Measurements from ENCODE around the gene KDM2A.
"Not testable (repeated sequence)": the region's sequence is repeated elsewhere in the genome, so short reads cannot be mapped to it uniquely, and the experiment has no call there.

KDM2A gene

DNA sequence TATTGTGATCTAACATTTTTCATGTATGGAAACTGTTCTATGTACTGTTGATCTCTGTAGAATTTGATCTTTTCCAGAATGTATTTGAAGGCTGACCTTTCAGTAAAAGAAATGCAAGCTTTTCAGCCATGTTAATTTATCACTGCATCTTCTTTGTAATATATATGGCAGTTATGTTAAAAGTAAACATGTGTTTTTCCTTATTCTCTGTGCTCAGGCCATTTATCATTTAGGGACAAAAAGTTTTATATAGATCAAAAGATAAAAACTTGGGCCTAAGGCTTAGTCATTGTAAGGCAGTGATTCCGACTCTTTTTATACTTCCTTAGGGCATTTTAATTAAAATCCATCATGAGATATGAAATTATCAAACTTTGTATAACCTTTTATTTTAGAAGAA, 48.7 kb downstream of the KDM2A start:
- no peak for DNase-seq (ENCODE audit: low spot score)

DNA sequence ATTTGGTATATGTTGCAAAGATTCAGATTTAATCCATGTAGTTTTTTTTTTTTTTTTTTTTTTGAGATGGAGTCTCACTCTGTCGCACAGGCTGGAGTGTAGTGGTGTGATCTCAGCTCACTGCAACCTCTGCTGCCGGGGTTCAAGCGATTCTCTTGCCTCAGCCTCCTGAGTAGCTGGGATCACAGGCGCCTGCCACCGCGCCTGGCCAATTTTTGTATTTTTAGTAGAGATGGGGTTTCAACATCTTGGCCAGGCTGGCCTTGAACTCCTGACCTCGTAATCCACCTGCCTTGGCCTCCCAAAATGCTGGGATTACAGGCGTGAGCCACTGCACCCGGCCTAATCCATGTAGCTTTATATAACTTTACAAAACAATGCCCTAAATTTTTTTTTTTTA, 49.8 kb downstream of the KDM2A start:
- DNase-seq (ENCODE audit: low spot score), result not testable (repeated sequence)

GRCh38 chr11:67174311-67174710, 55.2 kb downstream of the KDM2A start:
- no peak for DNase-seq (ENCODE audit: low spot score)

DNA sequence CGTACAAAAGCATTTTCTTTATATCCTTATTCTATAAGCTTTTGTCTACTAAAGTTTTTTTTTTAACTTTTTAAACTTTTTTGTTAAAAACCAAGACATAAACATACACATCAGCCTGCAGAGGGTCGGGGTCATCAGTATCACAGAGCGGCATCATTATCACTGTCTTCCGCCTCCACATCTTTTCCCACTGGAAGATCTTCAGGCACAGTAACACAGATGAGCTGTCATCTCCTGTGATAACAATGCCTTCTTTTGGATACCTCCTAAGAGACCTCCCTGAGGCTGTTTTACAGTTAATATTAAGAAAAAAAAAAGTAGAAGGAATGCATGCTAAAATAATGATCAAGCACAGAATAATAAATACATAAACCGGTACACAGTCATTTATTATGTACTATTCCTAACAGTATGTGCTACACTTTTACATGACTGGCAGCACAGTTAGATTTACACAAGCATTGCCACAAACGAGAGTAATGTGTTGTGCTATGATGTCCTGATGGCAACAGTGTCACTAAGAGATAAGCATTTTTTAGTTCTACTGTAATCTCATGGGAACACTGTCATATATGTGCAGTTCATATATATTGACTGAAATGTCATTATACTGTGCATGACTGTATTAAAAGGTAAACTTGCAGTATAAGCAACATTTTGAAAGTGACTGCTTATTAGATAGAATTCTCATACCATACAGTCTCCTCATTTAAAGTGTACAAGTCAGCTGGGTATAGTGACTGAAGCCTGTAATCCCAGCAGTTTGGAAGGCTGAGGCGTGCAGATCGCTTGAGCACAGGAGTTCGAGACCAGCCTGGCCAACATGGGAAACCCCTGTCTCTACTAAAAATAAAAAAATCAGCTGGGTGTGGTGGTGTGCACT, 58.6 kb downstream of the KDM2A start:
- DNase-seq (ENCODE audit: low spot score), result no peak

GRCh38 chr11:67178421-67178820, 59.4 kb downstream of the KDM2A start:
- no peak for DNase-seq (ENCODE audit: low spot score)

- DNase-seq (ENCODE audit: low spot score), result no peak
These were observed 59.8 kb downstream of the KDM2A start for GRCh38 chr11:67178878-67179277.

DNA sequence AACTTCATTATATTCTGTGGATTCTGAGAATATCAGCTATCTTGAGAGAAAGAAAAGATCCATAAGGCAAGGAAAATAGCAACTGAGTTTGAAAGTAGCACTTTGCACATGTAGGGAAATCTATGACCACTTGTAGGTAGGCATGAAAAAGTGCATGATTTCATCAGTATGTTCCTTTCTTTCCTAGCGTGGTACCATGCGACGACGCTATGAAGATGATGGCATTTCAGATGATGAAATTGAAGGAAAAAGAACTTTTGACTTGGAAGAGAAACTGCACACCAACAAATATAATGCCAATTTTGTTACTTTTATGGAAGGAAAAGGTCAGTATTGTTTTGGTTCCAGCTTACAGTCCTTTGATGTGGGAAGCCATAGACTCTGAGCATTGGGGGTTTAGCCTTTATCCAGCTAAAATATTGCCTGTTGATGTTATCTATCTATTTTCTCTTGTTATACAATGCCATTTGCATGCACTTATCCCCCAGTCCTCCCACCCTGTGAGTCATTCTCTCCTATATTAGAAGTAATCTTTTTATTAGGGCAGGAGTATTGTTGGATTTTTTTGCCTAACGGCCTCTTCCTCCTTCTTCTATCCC, 60.9 kb downstream of the KDM2A start:
- no peak for DNase-seq (ENCODE audit: low spot score)

DNA sequence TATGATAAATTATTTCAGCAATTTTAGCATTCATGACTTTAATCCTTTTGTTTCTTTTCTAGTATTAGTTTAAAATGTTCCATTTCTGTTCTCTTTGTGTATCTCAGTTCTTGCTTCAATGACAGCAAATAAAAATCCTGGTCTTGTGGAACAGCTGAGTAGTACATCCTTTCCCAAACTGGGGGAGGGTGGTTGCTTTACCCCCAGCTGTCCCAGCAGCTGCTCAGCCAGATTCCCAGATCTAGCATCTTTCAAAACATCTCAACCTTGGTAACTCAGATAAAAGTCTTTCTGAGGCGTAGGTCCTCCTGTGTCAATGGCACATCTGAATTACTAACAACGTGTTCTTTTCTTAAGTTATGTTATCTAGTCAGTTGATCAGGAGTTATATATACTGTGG, 75.0 kb downstream of the KDM2A start:
- DNase-seq (ENCODE audit: low spot score), result no peak

DNA sequence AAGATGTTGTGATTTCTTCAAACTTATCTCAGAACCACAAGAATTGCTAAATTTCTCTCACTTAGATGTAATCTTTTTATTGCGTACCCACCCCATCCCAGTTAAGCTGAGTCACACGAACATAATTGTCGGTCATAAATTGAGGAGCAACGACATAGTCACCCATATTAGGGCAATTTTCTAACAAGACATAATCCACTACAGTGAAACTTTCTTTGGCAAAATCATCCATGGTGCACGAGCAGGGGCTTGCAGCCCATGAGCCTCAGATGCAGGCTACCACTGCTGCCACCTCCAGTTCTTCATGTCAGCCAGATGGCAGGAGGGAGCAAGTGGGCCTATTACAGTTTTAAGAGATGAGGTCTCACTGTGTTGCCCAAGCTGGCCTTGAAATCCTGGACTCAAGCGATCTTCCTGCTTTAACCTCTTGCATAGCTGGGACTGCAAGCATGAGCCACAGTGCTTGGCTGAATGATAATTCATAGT, 77.0 kb downstream of the KDM2A start:
- no peak for DNase-seq (ENCODE audit: low spot score)

DNA sequence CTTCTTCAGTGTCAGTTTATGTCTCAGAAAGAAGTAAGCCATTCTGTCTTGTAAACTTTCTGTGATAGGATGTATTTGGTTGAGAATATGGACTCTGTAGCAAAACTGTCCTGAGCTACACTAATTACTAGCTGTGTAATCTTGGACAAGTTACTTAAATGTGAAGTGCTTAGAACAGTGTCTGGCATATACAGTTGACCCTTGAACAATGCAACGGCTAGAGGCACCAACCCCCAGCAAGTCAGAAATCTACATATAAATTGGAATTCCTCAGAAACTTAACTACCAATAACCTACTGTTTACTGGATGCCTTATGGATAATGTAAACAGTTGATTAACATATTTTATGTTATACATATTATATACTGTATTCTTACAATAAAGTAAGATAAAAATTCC, 78.5 kb downstream of the KDM2A start:
- DNase-seq (ENCODE audit: low spot score), result no peak

DNA sequence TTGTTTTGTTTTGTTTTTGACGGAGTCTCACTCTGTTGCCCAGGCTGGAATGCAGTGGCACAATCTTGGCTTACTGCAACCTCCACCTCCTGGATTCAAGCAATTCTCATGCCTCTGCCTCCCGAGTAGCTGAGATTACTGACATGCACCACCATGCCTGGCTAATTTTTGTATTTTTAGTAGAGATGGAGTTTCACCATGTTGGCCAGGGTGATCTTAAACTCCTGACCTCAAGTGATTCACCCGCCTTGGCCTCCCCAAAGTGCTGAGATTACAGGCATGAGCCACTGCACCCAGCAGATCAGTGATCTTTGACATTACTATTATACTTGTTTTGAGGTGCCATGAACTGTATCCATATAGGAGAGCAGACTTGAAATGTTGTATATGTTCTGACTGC, 79.7 kb downstream of the KDM2A start:
- not testable (repeated sequence) for DNase-seq (ENCODE audit: low spot score)

- DNase-seq (ENCODE audit: low spot score), result no peak
These were observed 80.7 kb downstream of the KDM2A start for GRCh38 chr11:67199751-67200150.

GRCh38 chr11:67202028-67202427, 83.0 kb downstream of the KDM2A start:
- DNase-seq (ENCODE audit: low spot score), result no peak

DNA sequence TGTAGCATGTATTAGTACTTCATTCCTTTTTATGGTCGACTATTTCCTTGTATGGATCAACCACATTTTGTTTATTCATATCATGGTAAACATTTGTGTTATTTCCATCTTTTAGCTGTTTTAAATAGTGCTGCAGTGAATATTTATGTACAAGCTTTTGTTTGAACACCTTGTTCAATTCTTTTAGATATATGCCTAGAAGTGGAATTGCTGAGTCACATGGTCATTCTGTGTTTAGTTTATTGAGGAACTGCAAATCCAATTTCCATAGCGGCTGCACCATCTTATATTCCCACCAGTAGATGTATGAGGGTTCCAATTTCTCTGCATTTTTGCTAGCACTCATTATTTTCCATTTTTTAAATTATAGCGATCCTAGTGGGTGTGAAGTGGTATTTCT, 85.8 kb downstream of the KDM2A start:
- DNase-seq (ENCODE audit: low spot score), result no peak

DNA sequence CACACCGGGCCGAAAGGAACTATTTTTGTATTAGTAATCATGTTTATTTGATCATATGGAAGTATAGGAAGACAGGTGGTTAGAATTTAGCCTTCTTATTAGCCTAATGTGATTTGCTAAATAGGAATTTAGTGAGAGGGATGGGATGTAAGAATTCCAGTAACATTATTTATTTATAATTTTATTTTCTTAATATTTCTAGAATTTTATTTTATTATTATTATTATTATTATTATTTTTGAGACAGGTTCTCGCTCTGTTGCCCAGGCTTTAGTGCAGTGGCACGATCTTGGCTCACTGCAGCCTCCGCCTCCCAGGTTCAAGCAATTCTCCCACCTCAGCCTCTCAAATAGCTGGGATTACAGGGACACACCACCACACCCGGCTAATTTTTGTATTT, 90.2 kb downstream of the KDM2A start:
- not testable (repeated sequence) for DNase-seq (ENCODE audit: low spot score)

GRCh38 chr11:67211656-67212436, 92.8 kb downstream of the KDM2A start:
- DNase-seq (ENCODE audit: low spot score), result no peak

GRCh38 chr11:67213178-67213621, 94.1 kb downstream of the KDM2A start:
- DNase-seq (ENCODE audit: low spot score), result no peak

- no peak for DNase-seq (ENCODE audit: low spot score)
These were observed 108.7 kb downstream of the KDM2A start for GRCh38 chr11:67227726-67228125.

DNA sequence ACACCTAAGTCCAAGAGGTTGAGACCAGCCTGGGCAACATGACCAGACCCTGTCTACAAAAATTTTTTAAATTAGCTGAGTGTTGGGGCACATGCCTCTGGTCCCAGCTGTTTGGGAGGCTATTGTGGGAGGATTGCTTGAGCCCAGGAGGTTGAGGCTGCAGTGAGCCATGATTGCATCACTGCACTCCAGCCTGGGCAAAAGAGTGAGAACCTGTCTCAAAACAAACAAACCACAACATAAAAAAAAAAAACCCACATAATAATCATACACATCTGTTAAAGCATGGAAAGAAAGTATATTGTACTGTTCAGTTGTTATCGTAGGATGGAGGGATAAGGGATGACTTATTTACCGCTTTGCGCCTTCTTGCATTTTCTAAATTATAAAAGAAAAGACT, 111.3 kb downstream of the KDM2A start:
- DNase-seq (ENCODE audit: low spot score), result no peak

DNA sequence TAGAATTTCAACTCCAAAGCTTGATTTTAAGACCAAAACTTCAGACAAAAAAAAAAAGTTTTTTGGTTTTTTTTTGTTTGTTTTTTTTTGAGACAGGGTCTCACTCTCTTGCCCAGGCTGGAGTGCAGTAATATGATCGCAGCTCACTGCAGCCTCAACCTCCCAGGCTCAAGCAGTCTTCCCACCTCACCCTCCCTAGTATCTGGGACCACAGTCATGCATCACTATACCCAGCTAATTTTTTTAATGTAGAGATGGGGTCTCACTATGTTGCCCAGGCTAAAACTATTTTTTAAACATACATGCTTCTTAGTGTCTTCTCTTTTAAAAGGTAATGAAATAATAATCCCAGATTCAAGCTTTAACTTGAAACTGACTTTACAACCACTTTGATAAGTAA, 111.8 kb downstream of the KDM2A start:
- DNase-seq (ENCODE audit: low spot score), result no peak

DNA sequence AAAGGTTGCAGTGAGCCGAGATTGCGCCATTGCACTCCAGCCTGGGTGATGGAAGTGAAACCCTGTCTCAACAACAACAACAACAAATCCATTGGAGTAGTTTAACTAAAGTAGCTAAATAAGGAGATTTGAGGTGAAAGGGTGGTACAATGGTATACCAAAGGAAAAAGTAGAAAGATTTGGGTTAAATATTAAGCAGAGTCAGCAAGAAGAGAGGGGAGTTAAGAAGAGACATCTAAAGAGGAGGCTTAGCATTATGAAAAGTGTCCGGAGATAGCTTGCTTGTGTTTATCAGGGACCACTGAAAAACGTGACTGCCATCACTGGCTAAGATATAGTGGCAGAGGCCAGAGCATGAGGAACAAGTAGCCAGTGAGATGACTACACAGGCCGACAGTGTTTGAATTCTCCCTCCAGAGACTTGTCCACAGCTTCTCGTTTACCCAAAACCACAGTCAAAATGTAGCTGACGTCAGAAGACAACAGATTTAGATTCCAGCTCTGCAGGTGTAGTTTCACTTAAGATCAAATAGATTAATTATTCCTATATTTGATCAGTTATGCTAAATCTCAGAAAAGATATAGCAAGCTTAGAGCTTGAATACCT, 114.6 kb downstream of the KDM2A start:
- DNase-seq (ENCODE audit: low spot score), result no peak

GRCh38 chr11:67234571-67234970, 115.5 kb downstream of the KDM2A start:
- DNase-seq (ENCODE audit: low spot score), result not testable (repeated sequence)
